NCI-H82 treated with DMSO at 0.1 percent for 48 hours (cell line): ENCODE results near the gene TNN.

Experiments used
- DNase-seq: peaks from one replicate; lab custom pipeline; 2025; ENCODE audit not compliant: unreplicated experiment; lab: John Stamatoyannopoulos, UW

TNN gene

DNA sequence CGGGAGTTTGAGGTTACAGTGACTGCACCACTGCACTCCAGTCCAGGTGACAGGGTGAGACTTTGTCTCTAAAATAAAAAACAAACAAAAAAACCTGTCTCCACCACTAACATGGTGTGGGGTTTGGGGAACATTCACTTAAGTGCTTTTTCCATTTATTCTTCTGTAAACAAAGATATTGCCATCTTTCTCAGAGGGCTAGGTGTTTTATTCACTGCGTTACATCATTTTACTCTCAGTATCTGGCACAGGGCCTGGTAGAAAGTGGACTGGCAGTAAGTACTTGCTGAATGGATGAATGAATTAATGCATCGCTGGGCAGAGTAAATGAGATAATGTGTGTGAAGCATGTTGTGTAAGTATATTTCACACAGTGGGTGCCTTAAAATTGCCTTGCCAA lies 104.9 kb downstream of the TNN start:
- no peak for DNase-seq

DNA sequence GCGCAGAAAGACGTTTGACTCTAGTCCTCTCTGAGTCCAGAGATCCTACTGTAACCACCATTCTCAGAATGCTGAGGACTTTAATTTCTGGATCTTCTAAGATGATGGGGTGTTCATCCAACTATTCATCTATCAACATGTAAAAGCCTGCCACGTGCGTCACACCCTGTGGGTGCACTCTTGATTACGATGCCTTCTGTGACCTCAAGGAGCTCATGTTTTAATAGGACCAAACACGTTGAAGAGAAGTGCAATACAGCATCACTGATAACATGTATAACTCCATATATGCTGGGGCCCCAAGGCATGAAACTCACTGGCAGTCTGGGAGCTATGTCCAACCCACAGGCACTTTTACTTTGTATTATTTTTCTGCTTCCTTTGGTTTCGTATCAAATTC lies 105.9 kb downstream of the TNN start:
- DNase-seq, result no peak

DNA sequence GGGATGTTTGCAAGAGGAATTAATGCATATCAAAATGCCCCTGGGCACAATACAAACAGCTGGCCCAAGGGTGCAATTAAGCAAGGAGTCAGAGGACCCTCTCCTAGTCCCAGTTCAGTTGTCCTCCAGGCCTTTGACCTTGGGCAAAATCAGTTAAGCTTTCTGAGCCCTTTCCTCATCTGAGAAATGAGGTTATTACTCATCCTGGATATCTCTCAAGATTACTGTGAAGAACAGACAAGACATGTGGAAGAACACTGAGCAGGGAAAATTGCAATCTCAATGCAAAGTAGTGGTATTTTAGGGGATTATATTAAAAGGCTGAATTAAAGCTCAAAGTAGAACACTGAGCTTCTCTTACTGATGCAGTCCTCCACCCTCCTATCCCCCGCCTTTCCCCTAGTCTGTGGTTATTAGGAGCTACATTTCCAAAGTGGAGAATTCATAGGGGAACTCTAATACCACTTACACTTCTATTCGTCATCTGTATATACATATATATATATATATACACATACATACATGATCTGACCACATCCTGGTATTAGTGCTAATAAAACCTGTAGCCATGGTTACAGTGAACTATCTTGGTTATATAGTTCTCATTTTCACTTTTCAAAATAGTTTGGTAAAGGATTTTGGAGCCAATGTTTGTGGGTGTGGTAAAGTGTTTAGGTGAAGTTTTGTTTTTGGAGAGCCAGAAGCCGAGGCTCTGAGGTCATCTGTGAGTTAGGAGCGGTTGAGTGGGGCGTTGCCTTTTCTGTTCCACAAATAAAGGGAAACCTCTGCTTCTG lies 106.9 kb downstream of the TNN start:
- DNase-seq, result no peak

- DNase-seq, result no peak
Measured at GRCh38 chr1:175176246-175176645, 108.6 kb downstream of the TNN start.

GRCh38 chr1:175178056-175178455 lies 110.4 kb downstream of the TNN start:
- DNase-seq, result no peak

GRCh38 chr1:175178456-175178855 lies 110.8 kb downstream of the TNN start:
- DNase-seq, result no peak

DNA sequence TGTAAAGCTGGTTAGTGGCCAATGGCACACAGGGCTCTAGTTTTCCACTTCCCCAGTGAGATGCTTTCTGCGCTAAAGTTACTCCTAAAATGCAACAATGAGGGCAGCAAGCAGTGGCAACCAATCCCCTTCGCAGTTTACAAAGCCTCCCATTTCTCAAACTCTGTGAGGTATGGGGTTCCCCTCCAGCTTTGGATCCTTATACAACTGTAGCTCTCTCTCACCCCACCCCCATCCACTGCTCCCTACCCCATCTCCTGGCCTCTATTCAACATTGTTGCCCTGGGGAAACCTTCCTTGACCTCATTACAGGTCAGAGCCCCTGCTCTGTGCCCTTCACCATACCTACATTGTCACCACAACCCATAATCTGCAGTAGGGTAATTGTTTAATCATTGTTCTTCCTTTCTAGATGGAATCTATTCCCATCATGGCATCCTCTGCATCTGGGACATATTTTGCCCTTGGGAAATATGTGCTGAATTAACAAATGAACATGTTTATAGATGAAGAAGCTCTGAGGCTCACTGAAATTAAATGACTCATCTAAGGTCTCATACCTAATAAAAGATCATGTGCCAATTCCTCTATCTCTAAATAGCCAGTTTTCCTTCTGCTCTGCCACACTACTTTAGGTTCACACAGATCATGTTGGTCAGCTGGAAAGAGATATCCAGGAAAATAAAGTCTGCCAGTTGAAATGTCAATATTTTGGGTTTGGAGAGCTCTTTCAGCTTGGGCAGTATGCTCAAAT lies 112.4 kb downstream of the TNN start:
- DNase-seq, result no peak

DNA sequence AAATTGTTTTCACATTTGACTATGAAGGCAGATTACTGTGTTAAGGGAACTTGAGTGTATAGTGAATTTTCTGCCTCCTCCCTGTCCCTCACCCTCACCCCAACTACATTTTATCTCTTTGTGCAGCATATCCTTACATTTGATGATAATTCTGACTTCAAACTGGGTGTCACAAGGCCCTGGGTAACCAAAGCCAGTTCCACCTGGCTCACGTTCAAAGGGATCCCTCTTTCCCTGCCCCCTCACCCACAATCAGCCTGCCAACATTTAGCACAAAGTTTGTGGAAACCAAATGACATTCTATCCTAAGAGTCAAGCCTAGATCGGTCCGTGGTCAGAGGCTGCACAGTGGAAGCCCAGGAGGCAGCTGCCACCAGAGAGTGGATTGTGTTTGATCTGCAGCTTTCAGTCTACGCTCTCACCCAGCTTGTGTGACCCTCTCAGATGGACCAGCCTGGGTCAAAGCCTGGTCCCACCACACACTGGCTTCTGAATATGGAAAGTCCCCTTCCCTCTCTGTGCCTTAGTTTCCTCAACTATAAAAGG lies 114.6 kb downstream of the TNN start:
- DNase-seq, result no peak

- DNase-seq, result no peak
Measured at GRCh38 chr1:175183586-175183985, 116.0 kb downstream of the TNN start.

DNA sequence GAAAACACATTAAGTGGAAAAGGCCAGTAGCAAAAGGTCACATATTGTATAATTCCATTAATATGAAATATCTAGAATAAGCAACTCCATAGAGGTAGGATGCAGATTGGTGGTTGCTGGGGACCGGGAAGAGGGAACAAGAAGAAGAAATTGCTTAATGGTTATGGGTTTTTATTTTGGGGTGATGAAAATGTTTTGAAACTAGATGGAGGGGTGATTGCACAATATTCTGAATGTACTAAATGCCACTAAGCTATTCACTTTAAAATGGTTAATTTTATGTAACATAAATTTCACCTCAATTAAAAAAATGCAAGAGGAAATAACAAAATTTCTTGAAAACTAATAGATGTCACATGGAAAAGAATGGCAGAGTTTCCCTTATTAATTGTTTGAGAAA lies 118.3 kb downstream of the TNN start:
- no peak for DNase-seq

DNA sequence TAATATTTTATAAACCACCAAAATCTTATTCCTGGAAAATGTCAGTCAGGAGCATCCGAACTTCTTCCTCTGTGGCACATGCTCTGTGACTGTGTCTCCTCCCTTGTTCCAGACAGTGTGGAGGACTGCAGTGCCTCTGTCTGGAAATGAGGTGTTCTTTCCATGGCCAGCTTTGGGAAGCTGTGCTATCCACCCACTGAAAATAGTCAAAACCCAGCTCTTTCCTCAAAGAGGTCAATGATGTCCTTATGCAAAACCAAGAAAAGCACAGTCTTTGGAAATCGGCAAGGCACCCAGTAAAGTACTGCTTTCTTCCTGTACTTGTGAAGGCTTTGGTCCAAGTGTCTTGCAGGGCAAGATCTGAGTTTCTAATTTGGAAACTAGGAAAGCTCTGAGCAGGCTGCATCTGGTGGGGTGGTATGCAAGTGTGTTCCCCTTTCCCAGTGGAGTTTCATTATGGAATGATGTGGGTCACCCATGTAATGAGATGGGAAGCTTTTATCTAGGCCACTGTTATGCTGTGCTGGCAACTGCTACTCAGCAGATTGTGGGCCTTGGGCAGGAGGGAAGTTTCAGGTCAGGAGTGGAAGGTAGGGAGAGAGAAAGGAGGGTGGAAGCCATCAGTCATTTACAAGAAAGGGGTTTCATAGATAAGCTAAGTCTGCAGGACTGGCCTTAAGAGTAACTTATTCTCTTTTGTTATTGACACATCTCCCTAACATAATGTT lies 119.0 kb downstream of the TNN start:
- DNase-seq, result no peak

GRCh38 chr1:175188936-175189335 lies 121.3 kb downstream of the TNN start:
- no peak for DNase-seq

- DNase-seq, result no peak
Measured at GRCh38 chr1:175191659-175192058, 124.0 kb downstream of the TNN start.

DNA sequence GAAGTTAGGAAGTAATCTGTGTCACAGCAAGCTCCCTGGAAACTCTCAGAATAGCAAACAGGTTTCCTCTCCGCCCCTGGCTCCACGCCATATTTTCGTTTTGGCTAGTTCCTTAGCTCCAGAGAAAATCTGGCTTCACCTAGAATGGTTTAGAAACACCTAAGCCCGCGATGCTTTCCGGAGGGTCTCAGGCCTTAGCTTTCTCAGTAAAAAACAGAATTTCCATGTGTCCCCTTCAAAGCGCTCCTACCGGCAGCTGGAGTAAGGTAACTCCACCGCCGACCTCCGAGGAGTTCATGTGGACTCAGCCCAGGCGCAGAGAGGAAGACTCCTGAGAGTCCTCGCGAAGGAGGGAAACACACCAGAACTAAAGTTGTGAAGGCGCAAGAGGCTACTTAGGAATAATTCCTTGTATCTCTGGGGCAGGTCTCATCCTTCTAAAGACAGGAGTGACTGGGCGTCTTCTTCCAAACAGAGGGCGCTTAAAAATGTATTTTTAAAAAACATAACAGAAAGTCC lies 124.5 kb downstream of the TNN start:
- peak; percentile 21 for DNase-seq

DNA sequence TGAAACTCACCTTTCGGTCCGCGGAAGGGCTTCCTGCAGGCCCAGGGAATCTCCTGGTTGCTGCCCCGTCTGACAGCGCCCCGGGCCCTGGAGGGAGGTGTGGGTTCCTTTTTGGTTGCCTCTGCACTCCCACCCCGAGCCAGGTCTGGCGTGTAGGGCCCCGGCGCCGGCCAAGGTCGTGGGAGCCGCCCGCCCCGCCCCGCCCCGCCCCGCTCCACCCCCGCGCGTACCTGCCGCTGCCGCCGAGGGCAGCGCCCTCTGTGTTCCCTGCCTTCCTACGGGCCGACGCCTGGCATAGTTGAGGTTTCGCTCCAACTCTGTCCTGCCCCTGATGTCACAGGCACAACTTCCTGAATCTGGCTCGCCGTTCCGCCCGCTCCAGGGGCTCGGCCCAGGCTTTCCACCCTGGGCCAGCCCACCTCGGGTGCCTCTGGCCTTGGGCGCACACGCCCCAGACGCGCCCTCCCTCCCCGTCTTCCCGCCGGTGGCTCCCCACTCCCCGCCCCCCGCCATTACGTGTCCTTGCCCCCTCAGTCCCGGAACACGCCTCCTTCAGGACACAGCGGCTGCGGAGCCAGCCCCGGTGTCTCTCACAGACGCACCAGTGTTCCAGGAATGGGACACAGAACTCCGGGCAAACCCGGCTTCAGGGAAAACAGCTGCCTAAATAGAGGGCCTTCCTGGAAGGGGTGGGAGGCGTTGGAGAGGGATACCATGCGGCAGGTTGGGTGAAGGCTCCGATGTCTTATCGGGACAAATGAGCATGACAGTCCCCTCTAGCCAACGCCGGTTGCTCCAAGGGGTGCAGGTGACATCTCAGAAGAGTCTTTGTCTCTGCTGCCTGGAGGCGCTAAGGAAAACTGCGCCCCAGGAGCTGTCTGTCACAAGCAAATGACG lies 125.2 kb downstream of the TNN start, which contains the start of gene KIAA0040:
TSS of gene KIAA0040 (minus strand) at position 147 of the 897 bp plus-strand sequence. CDS start 31,763 bp downstream, outside the sequence.
- DNase-seq, result peak; percentile 63

- no peak for DNase-seq
Measured at GRCh38 chr1:175193527-175193910, 125.9 kb downstream of the TNN start.

GRCh38 chr1:175195281-175195680 lies 127.6 kb downstream of the TNN start:
- no peak for DNase-seq

- DNase-seq, result no peak
Measured at GRCh38 chr1:175195798-175196197, 128.2 kb downstream of the TNN start.

- no peak for DNase-seq
Measured at GRCh38 chr1:175197531-175197930, 129.9 kb downstream of the TNN start.
